Choroid plexus epithelial cell (primary cell): Measurements from ENCODE around the gene TUBGCP5.

Experiments used
- DNase-seq: peaks from one replicate; pipeline ENCODE4 v3.0.0-alpha.2; 2010; ENCODE audit warnings: low read depth
- H3K4me3 ChIP-seq: 2 replicates; pipeline ENCODE4 v1.5.1; 2011; ENCODE audit warnings: low read depth, mild to moderate bottlenecking, control low read depth, low read length, moderate library complexity
- CTCF ChIP-seq: conservative IDR thresholded peaks from 2 replicates; pipeline ENCODE4 v1.5.1; 2011; ENCODE audit warnings: low read depth, mild to moderate bottlenecking, control low read depth, inconsistent platforms, low read length, moderate library complexity

The TUBGCP5 gene

GRCh38 chr15:22961762-22962161 is 77.6 kb downstream of the TUBGCP5 start:
- no peak overlapping the region for H3K4me3 ChIP-seq
- peak; percentile 29 for DNase-seq
- no peak for TF ChIP-seq CTCF

GRCh38 chr15:22960556-22960955 is 78.8 kb downstream of the TUBGCP5 start:
- TF ChIP-seq CTCF: no peak
- no peak overlapping the region for H3K4me3 ChIP-seq
- no peak for DNase-seq

- no peak for DNase-seq
- H3K4me3 ChIP-seq: no peak overlapping the region
These were observed 79.2 kb downstream of the TUBGCP5 start for GRCh38 chr15:22960126-22960525.

GRCh38 chr15:22959321-22960101 is 79.9 kb downstream of the TUBGCP5 start:
- TF ChIP-seq CTCF: no peak
- no peak overlapping the region for H3K4me3 ChIP-seq
- DNase-seq: no peak

More at GRCh38 chr15:22960126-22960525, 79.2 kb downstream of the TUBGCP5 start:
- no peak for TF ChIP-seq CTCF

GRCh38 chr15:22958487-22959280 is 80.7 kb downstream of the TUBGCP5 start:
- TF ChIP-seq CTCF: no peak
- H3K4me3 ChIP-seq: no peak overlapping the region
- DNase-seq: no peak

- H3K4me3 ChIP-seq: no peak overlapping the region
- TF ChIP-seq CTCF: no peak
- DNase-seq: no peak
These were observed 82.5 kb downstream of the TUBGCP5 start for GRCh38 chr15:22956978-22957260.
